ENCODE results near the gene PDE8A.
A peak's percentile ranks its signal among the peaks of the same experiment; 100 is the strongest.

Gene PDE8A

DNA sequence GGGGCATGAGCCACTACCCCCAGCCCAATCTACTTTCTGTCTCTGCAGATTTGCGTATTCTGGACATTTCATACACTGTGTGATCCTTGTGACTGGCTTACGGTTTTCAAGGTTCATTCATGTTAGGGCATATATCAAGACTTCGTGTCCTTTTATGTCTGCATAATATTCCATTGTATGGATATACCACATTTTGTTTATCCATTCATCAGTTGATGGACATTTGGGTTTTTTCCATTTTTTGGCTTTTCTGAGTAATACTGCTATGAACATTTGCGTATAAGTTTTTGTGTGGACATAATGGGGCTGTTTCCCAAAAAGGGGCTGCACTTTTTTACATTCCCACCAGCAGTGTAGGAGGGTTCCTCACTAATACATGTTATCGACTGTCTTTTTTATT is 106.6 kb downstream of the PDE8A start:
- DNase-seq, result no peak

DNA sequence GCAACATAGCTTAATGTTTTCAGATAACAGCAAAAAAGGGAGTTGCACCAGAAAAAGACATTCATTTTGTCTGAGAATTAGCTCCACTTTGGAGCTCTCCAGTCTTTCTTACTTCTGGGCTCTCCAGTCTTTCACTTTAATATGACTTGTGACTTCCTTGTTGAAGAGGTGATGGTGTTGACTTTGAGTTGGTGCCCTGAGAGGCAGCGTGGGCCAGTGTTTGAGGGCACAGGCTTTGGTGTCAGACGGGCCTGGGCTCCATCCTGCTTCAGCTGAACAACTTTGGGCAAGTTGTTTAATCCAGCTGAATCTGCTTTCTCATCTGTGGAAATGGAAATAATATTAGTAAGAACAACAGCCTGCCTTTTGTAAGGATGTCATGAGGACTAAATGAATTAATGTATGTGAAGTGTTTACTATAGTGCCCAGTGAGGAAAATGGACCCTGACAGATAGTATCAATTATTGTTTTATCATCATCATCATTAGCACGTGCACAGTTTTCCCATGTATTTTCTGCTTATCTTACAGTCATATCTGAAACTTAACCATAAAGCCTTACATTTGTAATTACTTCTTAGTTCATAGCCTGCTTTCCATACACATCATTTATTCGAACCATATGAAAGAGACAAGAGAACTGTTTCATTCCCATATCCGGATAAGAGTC is 108.4 kb downstream of the PDE8A start:
- no peak for DNase-seq

GRCh38 chr15:85091990-85092389 is 110.3 kb downstream of the PDE8A start:
- no peak for DNase-seq

GRCh38 chr15:85094685-85095084 is 113.0 kb downstream of the PDE8A start:
- peak; percentile 22 for DNase-seq

DNA sequence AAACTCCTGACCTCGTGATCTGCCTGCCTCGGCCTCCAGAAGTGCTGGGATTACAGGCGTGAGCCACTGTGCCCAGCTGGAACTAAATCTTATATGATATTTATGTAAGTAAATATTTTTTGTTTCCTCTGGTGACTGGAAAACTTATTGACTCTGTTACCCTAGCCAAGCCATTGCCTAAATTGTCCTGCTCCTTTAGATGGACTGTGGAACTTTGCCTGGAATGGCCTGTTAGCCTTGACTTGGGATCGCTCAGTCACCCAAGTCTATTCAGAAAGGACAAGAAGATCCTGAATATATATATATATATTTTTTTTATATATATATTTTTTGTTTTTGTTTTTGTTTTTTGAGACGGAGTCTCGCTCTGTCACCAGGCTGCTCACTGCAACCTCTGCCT is 113.9 kb downstream of the PDE8A start:
- DNase-seq, result no peak

GRCh38 chr15:85097250-85097649 is 115.6 kb downstream of the PDE8A start:
- DNase-seq, result no peak

DNA sequence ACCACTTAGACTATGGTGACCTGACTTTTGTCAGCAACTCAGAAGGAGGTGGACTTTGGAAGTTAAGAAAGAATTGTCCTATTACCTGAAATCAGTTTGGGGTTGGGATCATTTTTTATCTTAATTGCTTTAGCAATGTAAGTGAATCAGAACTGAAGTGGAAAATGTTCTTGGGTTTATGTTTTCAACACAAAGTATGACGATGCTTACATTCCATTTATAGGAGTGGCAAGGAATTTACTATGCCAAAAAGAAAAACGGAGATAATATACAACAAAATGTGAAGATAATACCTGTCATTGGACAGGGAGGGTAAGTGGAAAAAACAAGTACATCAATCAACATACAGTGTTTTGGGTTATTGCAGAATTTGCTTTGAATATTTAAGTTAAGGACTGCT is 116.1 kb downstream of the PDE8A start:
- no peak for DNase-seq

GRCh38 chr15:85099195-85099803 is 117.6 kb downstream of the PDE8A start:
- no peak for DNase-seq

DNA sequence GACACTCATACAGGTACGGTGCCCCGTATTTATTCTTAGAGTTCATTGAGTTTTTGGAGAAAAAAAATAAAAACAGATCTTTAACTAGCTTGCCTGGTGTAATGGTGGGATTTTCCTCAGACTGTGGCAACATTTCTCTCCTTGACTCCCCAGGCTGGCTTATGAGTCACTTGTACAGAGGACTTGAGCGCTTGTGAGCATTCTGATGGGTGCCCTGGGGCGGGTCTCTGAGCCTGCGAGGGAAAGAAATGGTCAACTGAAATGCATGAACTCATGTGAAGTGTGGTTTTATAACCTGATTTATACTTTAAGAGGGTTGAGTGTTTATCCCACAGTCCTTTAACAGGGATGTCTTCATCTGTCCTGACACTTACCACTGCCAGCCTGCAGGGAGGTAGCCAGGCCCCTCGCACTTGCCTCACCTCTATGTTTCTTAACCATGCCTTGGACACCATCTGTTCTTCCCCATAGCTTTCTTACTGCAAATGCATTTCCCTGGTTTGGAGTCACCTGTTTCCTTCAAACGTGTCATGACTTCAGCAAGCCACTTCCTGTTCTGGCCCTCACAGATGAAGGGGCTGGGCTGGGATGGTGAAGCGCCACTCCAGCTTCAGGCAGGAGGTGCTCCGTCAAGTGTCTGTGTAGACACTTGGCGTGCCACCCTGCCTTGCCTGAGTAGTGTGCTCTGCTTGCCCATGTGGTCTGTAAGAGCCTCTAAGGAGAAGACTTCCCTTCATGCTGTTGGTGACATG is 118.7 kb downstream of the PDE8A start:
- DNase-seq, result no peak

GRCh38 chr15:85104584-85104983 is 122.9 kb downstream of the PDE8A start:
- DNase-seq, result no peak

- no peak for DNase-seq
Observed at GRCh38 chr15:85108136-85108535, 126.5 kb downstream of the PDE8A start.

DNA sequence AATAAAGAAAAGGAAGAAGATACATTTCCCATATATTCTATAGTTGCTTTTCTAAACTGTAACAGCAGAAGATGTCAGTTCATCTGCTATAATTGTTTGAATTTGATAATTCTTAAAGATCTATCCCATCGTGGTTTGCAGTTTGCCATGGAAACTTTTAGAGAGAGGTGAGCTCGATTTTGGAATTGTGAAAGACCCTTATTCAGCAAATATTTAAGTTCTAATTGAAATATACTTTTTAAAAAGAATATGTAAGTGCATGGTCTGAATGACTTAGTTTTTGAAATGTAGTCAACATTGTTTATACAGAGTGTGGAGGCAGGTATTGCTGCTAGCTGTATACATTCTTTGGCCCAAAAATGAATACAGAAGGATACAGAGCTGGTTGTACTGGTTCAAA is 127.7 kb downstream of the PDE8A start:
- no peak for DNase-seq

GRCh38 chr15:85112997-85113396 is 131.3 kb downstream of the PDE8A start:
- no peak for DNase-seq

GRCh38 chr15:85114886-85115285 is 133.2 kb downstream of the PDE8A start:
- no peak for DNase-seq

GRCh38 chr15:85116066-85116465 is 134.4 kb downstream of the PDE8A start:
- DNase-seq, result no peak

- no peak for DNase-seq
Observed at GRCh38 chr15:85116494-85116893, 134.8 kb downstream of the PDE8A start.

DNA sequence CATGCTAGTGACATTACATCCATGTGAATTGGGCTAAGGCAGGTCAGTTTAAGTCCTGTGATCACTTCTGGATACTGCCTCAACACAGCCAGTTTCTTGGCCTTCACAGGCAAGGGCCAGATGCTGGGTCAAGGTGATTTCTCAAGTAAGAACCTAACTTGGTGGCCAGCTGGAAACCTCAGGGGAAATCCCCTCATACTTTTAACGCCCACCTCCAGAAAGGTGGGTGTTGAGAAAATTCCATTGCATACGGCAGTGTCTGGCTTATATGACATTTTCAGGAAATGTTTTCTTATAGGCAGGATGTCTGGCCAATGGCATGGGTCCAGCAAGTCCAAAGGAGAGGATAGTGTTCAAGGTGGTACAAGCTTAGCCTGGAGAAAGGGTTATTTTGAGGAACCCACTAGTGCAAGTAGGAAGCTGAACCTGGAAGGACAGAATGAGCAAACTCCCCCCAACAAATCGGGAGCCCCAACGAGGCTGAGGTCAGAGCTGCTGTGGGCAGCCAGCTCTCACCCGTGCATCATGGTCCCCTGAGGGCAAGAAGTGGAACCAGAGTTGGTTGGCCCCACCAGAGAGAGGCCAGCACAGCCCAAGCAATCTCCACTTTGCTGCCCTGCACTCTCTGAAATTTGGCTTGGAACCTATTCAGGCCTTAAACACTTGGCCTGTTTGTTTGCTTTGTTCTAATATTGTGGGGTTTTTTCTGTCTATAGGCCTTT is 135.4 kb downstream of the PDE8A start:
- no peak for DNase-seq

- no peak for DNase-seq
Observed at GRCh38 chr15:85118173-85118572, 136.5 kb downstream of the PDE8A start.

DNA sequence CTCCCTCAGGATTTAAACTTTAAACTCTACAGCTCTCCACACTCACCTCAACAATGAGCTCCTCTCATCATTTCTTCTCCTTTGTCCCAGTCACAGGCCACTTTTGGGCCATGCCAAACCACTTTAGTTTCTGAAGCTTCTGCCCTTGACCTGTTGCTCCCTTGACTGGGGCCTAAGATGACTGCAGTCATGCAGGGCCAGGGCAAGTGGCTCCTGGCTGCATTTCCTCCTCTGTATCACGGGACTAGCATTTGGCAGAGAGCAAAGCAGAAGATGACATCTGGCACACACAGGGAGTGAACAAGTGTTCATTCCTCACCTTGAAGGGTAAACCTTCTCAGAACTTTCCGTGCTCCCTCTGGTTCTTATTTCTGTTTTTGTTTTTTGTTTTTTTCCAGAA is 136.9 kb downstream of the PDE8A start:
- no peak for DNase-seq

- DNase-seq, result no peak
Observed at GRCh38 chr15:85120351-85121113, 138.9 kb downstream of the PDE8A start.

DNA sequence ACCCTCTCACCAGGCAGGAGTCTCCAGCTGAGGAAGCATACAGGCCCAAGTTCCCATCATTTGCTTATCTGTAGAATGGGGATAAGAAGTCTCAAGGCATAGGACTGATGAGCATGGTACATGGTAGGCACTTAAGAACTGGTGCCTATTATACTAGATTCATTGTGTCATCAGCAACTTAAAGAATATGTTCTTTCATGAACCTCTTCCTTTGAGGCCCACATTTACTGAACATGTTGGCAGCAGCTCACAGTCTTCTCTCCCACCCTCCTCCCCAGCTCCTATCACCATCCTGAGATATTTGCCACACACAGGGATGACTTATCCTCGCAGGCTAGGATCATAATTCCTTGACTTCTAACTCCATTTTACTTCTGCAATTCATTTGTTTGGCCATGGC is 142.5 kb downstream of the PDE8A start:
- no peak for DNase-seq

GRCh38 chr15:85125056-85125661 is 143.5 kb downstream of the PDE8A start:
- DNase-seq, result peak; percentile 50

All from fibroblast of skin of scalp (primary cell).